HCT116 (cell line): ENCODE data around the gene MAP7. TPM values are rescaled to one million over a fixed set of nuclear protein-coding genes. Genes with fewer than 3 reads are reported as not detected.

Experiments
- ATAC-seq: fragments of 200-7000 bp; cut with Tn5 transposase; 2 replicates; pipeline ENCODE4 v1.9.1; 2020; ENCODE audit warnings: mild to moderate bottlenecking, moderate library complexity
- BruUV-seq: library from RNA; stranded (reverse); fragments of 400-500 nt; replicated peaks from 2 replicates; lab custom pipeline; 2021; lab: Mats Ljungman, UMichigan
- CTCF ChIA-PET: fragments of 300-600 bp; sonication (Branson Sonifier 250); formaldehyde crosslinking; loops from one replicate; lab custom pipeline; 2021; ENCODE audit warnings: antibody characterized with exemption; lab: Charles Lee
- POLR2A ChIA-PET: fragments of 300-600, 350-600 bp; sonication (Branson Sonifier 250); formaldehyde crosslinking; loops from one replicate; lab custom pipeline; 2021; ENCODE audit warnings: antibody characterized with exemption; lab: Charles Lee
- RAD21 ChIA-PET, 2 experiments: fragments of 300-600 bp; sonication (Branson Sonifier 250); formaldehyde crosslinking; loops; one replicate each; lab custom pipeline; 2023; ENCODE audit warnings: low total read pairs in 2 of 2; ENCODE audit not compliant: uncharacterized antibody in 2 of 2, unreplicated experiment in 2 of 2, low non-redundant PET in 1 of 2; lab: Charles Lee
- DNase-seq: peaks from one replicate; pipeline ENCODE4 v3.0.0-alpha.2; 2010; ENCODE audit warnings: low read depth, low spot score
- H2AFZ ChIP-seq: fragments of 200-600 bp; shearing (Covaris generic), sonication (generic); 2 replicates; pipeline ENCODE4 v1.6.1; 2017; ENCODE audit warnings: low read depth, mixed run types, mixed read lengths, antibody characterized with exemption, low read length; ENCODE audit not compliant: poor library complexity, severe bottlenecking
- H3K27ac ChIP-seq: 2 replicates; pipeline ENCODE4 v1.5.1; 2012; ENCODE audit warnings: low read depth, low read length
- H3K27me3 ChIP-seq: fragments of 200-600 bp; sonication (generic); 2 replicates; pipeline ENCODE4 v1.6.1; 2016; ENCODE audit warnings: mixed run types, low read length, mixed read lengths; ENCODE audit not compliant: insufficient read depth
- H3K36me3 ChIP-seq, 2 experiments: fragments of 200-500 bp in 1 of 2; fragments of 200-600 bp in 1 of 2; sonication (Bioruptor generic) in 1 of 2; sonication (generic) in 1 of 2; 2 replicates each; pipeline versions ENCODE4 v1.5.1 to v1.6.1; 2014 to 2016; ENCODE audit warnings: low read length in 2 of 2, inconsistent platforms in 1 of 2, mixed read lengths in 1 of 2, mixed run types in 1 of 2; ENCODE audit not compliant: insufficient read depth in 2 of 2, control insufficient read depth in 1 of 2
- H3K4me1 ChIP-seq, 2 experiments: fragments of 200-600 bp in 1 of 2; sonication (generic) in 1 of 2; 2 replicates each; pipeline versions ENCODE4 v1.5.1 to v1.6.1; 2012 to 2017; ENCODE audit warnings: low read length in 2 of 2, inconsistent platforms in 1 of 2, mild to moderate bottlenecking in 1 of 2, mixed read lengths in 1 of 2, mixed run types in 1 of 2, moderate library complexity in 1 of 2; ENCODE audit not compliant: insufficient read depth in 2 of 2, control insufficient read depth in 1 of 2
- H3K4me2 ChIP-seq: fragments of 200-600 bp; sonication (generic); 2 replicates; pipeline ENCODE4 v1.6.1; 2017; ENCODE audit warnings: mixed run types, low read length, mixed read lengths
- H3K4me3 ChIP-seq, 2 experiments: fragments of 200-600 bp in 1 of 2; sonication (generic) in 1 of 2; replicated peaks in 1 of 2; 2 replicates each; pipeline ENCODE4 v1.5.1; 2011 to 2016; ENCODE audit warnings: low read length in 2 of 2, control low read depth in 1 of 2, low read depth in 1 of 2, mild to moderate bottlenecking in 1 of 2, mixed read lengths in 1 of 2, mixed run types in 1 of 2
- H3K79me2 ChIP-seq: fragments of 200-600 bp; sonication (generic); 2 replicates; pipeline ENCODE4 v1.6.1; 2017; ENCODE audit warnings: mild to moderate bottlenecking, mixed run types, low read length, moderate library complexity, mixed read lengths; ENCODE audit not compliant: insufficient read depth
- H3K9ac ChIP-seq: fragments of 200-600 bp; sonication (generic); 2 replicates; pipeline ENCODE4 v1.6.1; 2016; ENCODE audit warnings: low read length, mixed read lengths
- H3K9me2 ChIP-seq: fragments of 200-600 bp; sonication (generic), shearing (Covaris generic); 2 replicates; pipeline ENCODE4 v1.6.1; 2017; ENCODE audit warnings: mixed run types, mild to moderate bottlenecking, moderate library complexity; ENCODE audit not compliant: insufficient read depth
- H3K9me3 ChIP-seq, 2 experiments: fragments of 200-500 bp in 1 of 2; fragments of 200-600 bp in 1 of 2; sonication (Bioruptor generic) in 1 of 2; sonication (generic) in 1 of 2; 2 replicates each; pipeline ENCODE4 v1.6.1; 2014 to 2017; ENCODE audit warnings: low read length in 2 of 2, mixed read lengths in 2 of 2, inconsistent platforms in 1 of 2, low read depth in 1 of 2, mild to moderate bottlenecking in 1 of 2, mixed run types in 1 of 2, moderate library complexity in 1 of 2; ENCODE audit not compliant: control insufficient read depth in 1 of 2, insufficient read depth in 1 of 2
- H4K20me1 ChIP-seq: fragments of 200-600 bp; sonication (generic), shearing (Covaris generic); 2 replicates; pipeline ENCODE4 v1.6.1; 2017; ENCODE audit warnings: mixed run types, mild to moderate bottlenecking, moderate library complexity; ENCODE audit not compliant: insufficient read depth
- ATF3 ChIP-seq: IDR thresholded peaks from 2 replicates; pipeline ENCODE4 v1.6.1; 2012
- CEBPB ChIP-seq: IDR thresholded peaks from 2 replicates; pipeline ENCODE4 v1.6.1; 2012; ENCODE audit warnings: low read depth
- CTCF ChIP-seq, 3 experiments: fragments of 200-600 bp in 1 of 3; sonication (generic) in 1 of 3; IDR thresholded peaks in 2 of 3; conservative IDR thresholded peaks in 1 of 3; 2 replicates each; pipeline ENCODE4 v1.5.1; 2012 to 2017; ENCODE audit warnings: low read depth in 2 of 3, low read length in 2 of 3, antibody characterized with exemption in 1 of 3, borderline replicate concordance in 1 of 3, control low read depth in 1 of 3, mild to moderate bottlenecking in 1 of 3, mixed read lengths in 1 of 3, mixed run types in 1 of 3, moderate library complexity in 1 of 3; ENCODE audit not compliant: insufficient read depth in 1 of 3
- EGR1 ChIP-seq: IDR thresholded peaks from 2 replicates; pipeline ENCODE4 v1.6.1; 2012; ENCODE audit warnings: low read depth
- ELF1 ChIP-seq: IDR thresholded peaks from 2 replicates; pipeline ENCODE4 v1.6.1; 2012; ENCODE audit warnings: low read depth, borderline replicate concordance
- EZH2phosphoT487 ChIP-seq: fragments of 200-600 bp; IDR thresholded peaks from 2 replicates; pipeline ENCODE4 v1.6.1; 2018; ENCODE audit warnings: antibody characterized with exemption, borderline replicate concordance
- FOSL1 ChIP-seq: IDR thresholded peaks from 2 replicates; pipeline ENCODE4 v1.6.1; 2012; ENCODE audit warnings: low read depth
- POLR2A ChIP-seq: IDR thresholded peaks from 2 replicates; pipeline ENCODE4 v1.7.0; 2011; ENCODE audit warnings: borderline replicate concordance; ENCODE audit not compliant: insufficient read depth, insufficient read length; ENCODE audit errors: extremely low read depth
- POLR2AphosphoS5 ChIP-seq: IDR thresholded peaks from 2 replicates; pipeline ENCODE4 v1.6.1; 2011; ENCODE audit warnings: mild to moderate bottlenecking, low read depth, low read length, moderate library complexity
- RAD21 ChIP-seq: IDR thresholded peaks from 2 replicates; pipeline ENCODE4 v1.6.1; 2012; ENCODE audit warnings: low read depth, mild to moderate bottlenecking
- SIN3A ChIP-seq: IDR thresholded peaks from 2 replicates; pipeline ENCODE4 v1.6.1; 2012; ENCODE audit warnings: low read depth
- SRF ChIP-seq: IDR thresholded peaks from 2 replicates; pipeline ENCODE4 v1.6.1; 2012; ENCODE audit warnings: low read depth
- TCF7L2 ChIP-seq: IDR thresholded peaks from 2 replicates; pipeline ENCODE4 v1.7.0; 2011; ENCODE audit warnings: borderline replicate concordance, inconsistent platforms; ENCODE audit not compliant: insufficient read depth, insufficient read length; ENCODE audit errors: extremely low read depth
- YY1 ChIP-seq: IDR thresholded peaks from 2 replicates; pipeline ENCODE4 v1.6.1; 2011; ENCODE audit warnings: low read length, low read depth, moderate library complexity, mild to moderate bottlenecking; ENCODE audit not compliant: insufficient replicate concordance; ENCODE audit errors: extremely low read depth
- ZFX ChIP-seq: fragments of 450-650 bp; IDR thresholded peaks from 2 replicates; pipeline ENCODE4 v1.6.1; 2017
- ZNF274 ChIP-seq: fragments of 200-500 bp; sonication (Bioruptor generic); IDR thresholded peaks from 2 replicates; pipeline ENCODE4 v1.6.1; 2014; ENCODE audit warnings: mild to moderate bottlenecking, low read depth, low read length, inconsistent platforms
- intact Hi-C: fragments of 100-400 bp; cut with micrococcal nuclease; formaldehyde crosslinking; loops from 2 replicates; pipeline ENCODE4 v1.10.0; 2022
- total RNA-seq: library from RNA; stranded (reverse); gene quantifications from one replicate; pipeline ENCODE4 v1.2.1, GENCODE V29; 2021; ENCODE audit not compliant: unreplicated experiment
- TF ChIP-seq, protein P1 (sequence below): IDR thresholded peaks from 2 replicates; pipeline ENCODE4 v1.6.1; 2011; ENCODE audit warnings: mild to moderate bottlenecking, low read length, moderate library complexity; ENCODE audit not compliant: insufficient replicate concordance; ENCODE audit errors: extremely low read depth

Gene MAP7
- total RNA-seq, 1 experiment from 2014 or later, result 35.5 TPM

DNA sequence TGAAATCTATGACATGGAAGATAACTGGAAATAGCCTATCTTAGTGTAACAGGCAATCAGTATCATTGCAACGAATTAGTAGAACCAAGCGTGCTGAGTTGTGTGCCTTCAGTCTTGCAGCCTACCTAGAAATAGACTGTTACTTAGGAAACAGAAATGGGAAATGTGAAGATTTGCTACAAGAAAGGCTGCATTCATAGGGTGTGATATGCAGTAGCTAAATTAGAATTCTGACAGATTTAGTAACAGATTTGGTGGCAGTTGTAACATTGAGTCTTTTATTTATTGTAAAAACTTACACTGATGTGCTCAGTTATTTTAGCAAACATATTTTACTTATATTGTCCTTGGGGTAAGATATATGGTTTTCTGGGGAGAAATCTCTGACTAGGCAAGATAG lies 56.2 kb downstream of the MAP7 start:
- ChIA-PET CTCF (no interaction called here), POLR2A (no interaction called here), RAD21 (no interaction called here)
- ATAC-seq (no peak), DNase-seq (no peak)
- Histone ChIP-seq H3K9me3 (no peaks in the 10 kb centered on the region), H3K79me2 (peaks cover 7% of the 10 kb centered on the region; the same call in 1 of the 2 replicates), H2AFZ (no peak overlapping the region), H3K4me2 (no peak overlapping the region), H3K4me3 (no peak overlapping the region), H3K27me3 (no peaks in the 10 kb centered on the region), H3K27ac (no peak overlapping the region), H3K9me2 (no peaks in the 10 kb centered on the region), H3K9ac (no peak overlapping the region), H3K4me1 (peaks cover 0 to 7% of the 10 kb centered on the region in 2 experiments; a peak in 2 of 4 replicates), H3K36me3 (no peaks in the 10 kb centered on the region), H4K20me1 (no peaks in the 10 kb centered on the region)
- TF ChIP-seq CEBPB (no peak), ELF1 (no peak), POLR2AphosphoS5 (no peak), ATF3 (no peak), YY1 (no peak), EGR1 (no peak), FOSL1 (no peak)
- intact Hi-C loops, result no loop called here
- BruUV-seq, result no TSS peak

GRCh38 chr6:136492409-136492808 lies 57.8 kb downstream of the MAP7 start:
- H3K4me3 ChIP-seq, result no peak overlapping the region
- H3K9ac ChIP-seq, result no peak overlapping the region
- POLR2A ChIA-PET, result no interaction called here
- BruUV-seq, result no TSS peak
- H3K9me2 ChIP-seq, result no peaks in the 10 kb centered on the region
- H3K36me3 ChIP-seq, result no peaks in the 10 kb centered on the region
- no peak overlapping the region for H3K27ac ChIP-seq
- no peaks in the 10 kb centered on the region for H3K9me3 ChIP-seq
- no peak overlapping the region for H2AFZ ChIP-seq
- DNase-seq (no peak), ATAC-seq (no peak)
- H3K4me2 ChIP-seq, result no peak overlapping the region
- RAD21 ChIA-PET, result no interaction called here
- CTCF ChIA-PET, result no interaction called here
- H3K27me3 ChIP-seq, result no peaks in the 10 kb centered on the region
- peaks cover 11% of the 10 kb centered on the region; the same call in 1 of the 2 replicates for H3K79me2 ChIP-seq
- H3K4me1 ChIP-seq, result peaks cover 0 to 7% of the 10 kb centered on the region in 2 experiments; a peak in 2 of 4 replicates
- H4K20me1 ChIP-seq, result no peaks in the 10 kb centered on the region
- intact Hi-C loops, result no loop called here
- TF ChIP-seq EGR1 (no peak), ATF3 (no peak), EZH2phosphoT487 (no peak), ZNF274 (no peak), TCF7L2 (no peak), ZFX (no peak), POLR2AphosphoS5 (no peak), POLR2A (no peak), RAD21 (no peak), SIN3A (no peak), ELF1 (no peak), SRF (no peak), CTCF (IDR thresholded peaks at IDR 0.05 in 2 of 3, conservative IDR thresholded peaks at IDR 0.05 in 1 of 3; ENCODE audit: borderline replicate concordance in 1 of 3, insufficient read depth in 1 of 3, low read depth in 2 of 3, low read length in 2 of 3) (no peak)
- TF ChIP-seq, protein P1, sequence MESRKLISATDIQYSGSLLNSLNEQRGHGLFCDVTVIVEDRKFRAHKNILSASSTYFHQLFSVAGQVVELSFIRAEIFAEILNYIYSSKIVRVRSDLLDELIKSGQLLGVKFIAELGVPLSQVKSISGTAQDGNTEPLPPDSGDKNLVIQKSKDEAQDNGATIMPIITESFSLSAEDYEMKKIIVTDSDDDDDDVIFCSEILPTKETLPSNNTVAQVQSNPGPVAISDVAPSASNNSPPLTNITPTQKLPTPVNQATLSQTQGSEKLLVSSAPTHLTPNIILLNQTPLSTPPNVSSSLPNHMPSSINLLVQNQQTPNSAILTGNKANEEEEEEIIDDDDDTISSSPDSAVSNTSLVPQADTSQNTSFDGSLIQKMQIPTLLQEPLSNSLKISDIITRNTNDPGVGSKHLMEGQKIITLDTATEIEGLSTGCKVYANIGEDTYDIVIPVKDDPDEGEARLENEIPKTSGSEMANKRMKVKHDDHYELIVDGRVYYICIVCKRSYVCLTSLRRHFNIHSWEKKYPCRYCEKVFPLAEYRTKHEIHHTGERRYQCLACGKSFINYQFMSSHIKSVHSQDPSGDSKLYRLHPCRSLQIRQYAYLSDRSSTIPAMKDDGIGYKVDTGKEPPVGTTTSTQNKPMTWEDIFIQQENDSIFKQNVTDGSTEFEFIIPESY, result no peak
